IMR-90 (cell line): ENCODE results near the gene AUTS2.

ENCODE experiments used
- POLR2A ChIP-seq: IDR thresholded peaks from 2 replicates; pipeline ENCODE4 v1.6.1; 2012; ENCODE audit warnings: mild to moderate bottlenecking, low read depth, low read length
- RAD21 ChIP-seq: IDR thresholded peaks from 2 replicates; pipeline ENCODE4 v1.6.1; 2012; ENCODE audit warnings: low read length, improper control_type of control experiment
- TF ChIP-seq, protein P1 (sequence below): conservative IDR thresholded peaks from 2 replicates; pipeline ENCODE4 v1.5.1; 2012; ENCODE audit warnings: mild to moderate bottlenecking, low read depth, low read length, improper control_type of control experiment

DNA sequence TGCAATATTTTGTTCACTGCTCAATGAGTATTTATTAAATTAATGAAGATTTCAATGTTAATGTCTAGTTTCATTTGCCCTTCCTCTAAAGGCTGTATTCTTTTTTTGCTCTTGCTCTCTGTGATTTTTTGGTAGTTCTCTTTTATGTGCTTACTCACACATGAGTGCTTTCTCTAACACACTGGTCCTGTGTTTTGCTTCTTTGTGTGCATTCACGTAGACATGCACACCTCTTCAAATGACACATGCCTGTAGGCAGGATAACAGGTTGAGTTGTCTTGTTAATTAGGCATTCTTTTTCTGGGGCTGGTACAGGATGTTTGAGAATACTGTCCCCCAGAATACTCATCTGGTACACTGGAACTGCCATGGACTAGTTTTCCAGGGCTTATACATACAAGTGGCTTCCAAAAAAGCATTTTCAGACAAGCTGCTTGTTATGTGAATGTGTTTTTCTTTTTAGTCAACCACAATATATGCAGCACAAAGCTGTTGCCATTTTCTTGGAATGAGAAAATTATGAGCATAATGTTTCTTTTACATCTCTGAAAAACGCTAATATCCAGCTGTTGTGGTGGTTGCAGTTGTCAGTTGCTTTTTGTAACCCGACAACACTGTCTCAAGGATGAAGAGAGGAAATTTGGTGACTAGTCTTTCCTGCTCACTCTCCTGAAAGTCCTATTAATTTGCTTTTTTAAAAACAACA lies 416.4 kb downstream of the AUTS2 start:
- TF ChIP-seq, protein P1, sequence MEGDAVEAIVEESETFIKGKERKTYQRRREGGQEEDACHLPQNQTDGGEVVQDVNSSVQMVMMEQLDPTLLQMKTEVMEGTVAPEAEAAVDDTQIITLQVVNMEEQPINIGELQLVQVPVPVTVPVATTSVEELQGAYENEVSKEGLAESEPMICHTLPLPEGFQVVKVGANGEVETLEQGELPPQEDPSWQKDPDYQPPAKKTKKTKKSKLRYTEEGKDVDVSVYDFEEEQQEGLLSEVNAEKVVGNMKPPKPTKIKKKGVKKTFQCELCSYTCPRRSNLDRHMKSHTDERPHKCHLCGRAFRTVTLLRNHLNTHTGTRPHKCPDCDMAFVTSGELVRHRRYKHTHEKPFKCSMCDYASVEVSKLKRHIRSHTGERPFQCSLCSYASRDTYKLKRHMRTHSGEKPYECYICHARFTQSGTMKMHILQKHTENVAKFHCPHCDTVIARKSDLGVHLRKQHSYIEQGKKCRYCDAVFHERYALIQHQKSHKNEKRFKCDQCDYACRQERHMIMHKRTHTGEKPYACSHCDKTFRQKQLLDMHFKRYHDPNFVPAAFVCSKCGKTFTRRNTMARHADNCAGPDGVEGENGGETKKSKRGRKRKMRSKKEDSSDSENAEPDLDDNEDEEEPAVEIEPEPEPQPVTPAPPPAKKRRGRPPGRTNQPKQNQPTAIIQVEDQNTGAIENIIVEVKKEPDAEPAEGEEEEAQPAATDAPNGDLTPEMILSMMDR: no peak
- TF ChIP-seq POLR2A (no peak), RAD21 (no peak)
